ENCODE results near the gene MRAS. TPM values are rescaled to one million over a fixed set of nuclear protein-coding genes. Genes with fewer than 3 reads are reported as not detected.
A peak's percentile ranks its signal among the peaks of the same experiment; 100 is the strongest.
"Not testable (repeated sequence)": the region's sequence is repeated elsewhere in the genome, so short reads cannot be mapped to it uniquely, and the experiment has no call there.

The MRAS gene
- total RNA-seq, 1 donor from 2014 or later = 349 TPM

DNA sequence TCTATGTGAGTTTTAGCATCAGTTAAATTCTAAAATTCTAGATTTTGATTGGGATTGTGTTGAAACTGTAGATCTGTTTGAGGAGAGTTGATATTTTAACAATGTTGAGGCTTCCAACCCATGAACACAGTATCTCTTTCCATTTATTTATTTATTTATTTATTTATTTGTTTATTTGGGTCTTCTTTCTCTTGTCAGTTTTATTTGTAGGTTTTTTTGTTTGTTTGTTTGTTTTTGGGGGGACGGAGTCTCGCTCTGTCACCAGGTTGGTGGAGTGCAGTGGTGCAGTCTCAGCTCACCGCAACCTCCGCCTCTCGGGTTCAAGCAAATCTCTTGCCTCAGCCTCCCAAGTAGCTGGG, 25.3 kb downstream of the MRAS start:
- Histone ChIP-seq H3K4me3 (no peak overlapping the region), H3K27ac (replicated peaks) (peak overlapping the region; percentile 92), H3K36me3 (peaks cover 34% of the 10 kb centered on the region), H3K9me3 (replicated peaks) (no peaks in the 10 kb centered on the region), H3K27me3 (ENCODE audit: low read depth) (no peaks in the 10 kb centered on the region), H3K4me1 (peaks cover 97% of the 10 kb centered on the region)
- DNase-seq = no peak
- TF ChIP-seq, protein P1, sequence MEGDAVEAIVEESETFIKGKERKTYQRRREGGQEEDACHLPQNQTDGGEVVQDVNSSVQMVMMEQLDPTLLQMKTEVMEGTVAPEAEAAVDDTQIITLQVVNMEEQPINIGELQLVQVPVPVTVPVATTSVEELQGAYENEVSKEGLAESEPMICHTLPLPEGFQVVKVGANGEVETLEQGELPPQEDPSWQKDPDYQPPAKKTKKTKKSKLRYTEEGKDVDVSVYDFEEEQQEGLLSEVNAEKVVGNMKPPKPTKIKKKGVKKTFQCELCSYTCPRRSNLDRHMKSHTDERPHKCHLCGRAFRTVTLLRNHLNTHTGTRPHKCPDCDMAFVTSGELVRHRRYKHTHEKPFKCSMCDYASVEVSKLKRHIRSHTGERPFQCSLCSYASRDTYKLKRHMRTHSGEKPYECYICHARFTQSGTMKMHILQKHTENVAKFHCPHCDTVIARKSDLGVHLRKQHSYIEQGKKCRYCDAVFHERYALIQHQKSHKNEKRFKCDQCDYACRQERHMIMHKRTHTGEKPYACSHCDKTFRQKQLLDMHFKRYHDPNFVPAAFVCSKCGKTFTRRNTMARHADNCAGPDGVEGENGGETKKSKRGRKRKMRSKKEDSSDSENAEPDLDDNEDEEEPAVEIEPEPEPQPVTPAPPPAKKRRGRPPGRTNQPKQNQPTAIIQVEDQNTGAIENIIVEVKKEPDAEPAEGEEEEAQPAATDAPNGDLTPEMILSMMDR (IDR thresholded peaks at IDR 0.05; ENCODE audit: borderline replicate concordance) = no peak
- intact Hi-C loops (cut with micrococcal nuclease) = no loop called here

DNA sequence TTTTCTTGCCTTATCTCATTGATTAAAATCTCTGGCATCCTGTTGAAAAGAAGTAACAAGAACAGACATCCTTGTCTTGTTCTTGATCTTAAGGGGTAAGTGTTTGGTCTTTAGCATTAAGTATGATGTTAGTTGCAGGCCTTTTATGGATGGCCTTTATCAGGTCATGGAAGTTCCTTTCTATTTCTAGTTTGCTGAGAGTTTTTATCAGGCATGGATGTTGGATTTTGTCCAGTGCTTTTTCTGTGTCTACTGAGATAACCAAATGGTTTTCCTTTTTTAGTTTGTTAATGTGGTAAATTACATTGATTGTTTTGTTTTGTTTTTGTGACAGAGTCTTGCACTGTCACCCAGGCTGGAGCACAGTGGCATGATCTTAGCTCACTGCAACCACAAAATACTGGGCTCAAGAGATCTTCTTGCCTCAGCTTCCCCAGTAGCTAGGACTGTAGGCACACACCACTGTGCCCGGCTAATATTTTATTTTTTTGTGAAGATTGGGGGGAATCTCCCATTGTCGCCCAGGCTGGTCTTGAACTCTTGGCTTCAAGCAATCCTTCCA, 26.3 kb downstream of the MRAS start:
- intact Hi-C loops (cut with micrococcal nuclease) = no loop called here
- peaks cover 37% of the 10 kb centered on the region for H3K36me3 ChIP-seq
- H3K27me3 ChIP-seq (ENCODE audit: low read depth) = no peaks in the 10 kb centered on the region
- TF ChIP-seq, protein P1 (IDR thresholded peaks at IDR 0.05; ENCODE audit: borderline replicate concordance) = no peak
- peak overlapping the region; percentile 10 for H3K4me3 ChIP-seq
- H3K9me3 ChIP-seq (replicated peaks) = no peaks in the 10 kb centered on the region
- H3K4me1 ChIP-seq = peaks cover 97% of the 10 kb centered on the region
- H3K27ac ChIP-seq (replicated peaks) = peak overlapping the region; percentile 92
- DNase-seq = no peak

DNA sequence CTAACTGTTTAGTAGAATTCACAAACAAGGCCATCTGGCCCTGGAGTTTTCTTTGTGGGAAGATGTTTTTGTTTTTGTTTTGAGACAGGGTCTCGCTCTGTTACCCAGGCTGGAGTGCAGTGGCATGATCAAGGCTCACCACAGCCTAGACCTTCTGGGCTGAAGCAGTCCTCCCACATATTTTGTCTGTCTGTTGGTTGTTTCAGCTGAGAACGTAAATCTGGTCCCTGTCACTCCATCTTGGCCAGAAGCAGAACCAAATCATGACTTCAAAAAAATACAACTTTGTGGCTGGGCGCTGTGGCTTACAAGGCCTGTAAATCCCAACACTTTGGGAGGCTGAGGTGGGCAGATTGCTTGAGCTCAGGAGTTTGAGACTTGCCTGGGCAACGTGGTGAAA, 27.1 kb downstream of the MRAS start:
- Histone ChIP-seq H3K4me3 (peak overlapping the region; percentile 10), H3K36me3 (peaks cover 37% of the 10 kb centered on the region), H3K27ac (replicated peaks) (peak overlapping the region; percentile 92), H3K9me3 (replicated peaks) (no peaks in the 10 kb centered on the region), H3K4me1 (peaks cover 97% of the 10 kb centered on the region), H3K27me3 (ENCODE audit: low read depth) (no peaks in the 10 kb centered on the region)
- DNase-seq = no peak
- intact Hi-C loops (cut with micrococcal nuclease) = no loop called here
- TF ChIP-seq, protein P1 (IDR thresholded peaks at IDR 0.05; ENCODE audit: borderline replicate concordance) = no peak

DNA sequence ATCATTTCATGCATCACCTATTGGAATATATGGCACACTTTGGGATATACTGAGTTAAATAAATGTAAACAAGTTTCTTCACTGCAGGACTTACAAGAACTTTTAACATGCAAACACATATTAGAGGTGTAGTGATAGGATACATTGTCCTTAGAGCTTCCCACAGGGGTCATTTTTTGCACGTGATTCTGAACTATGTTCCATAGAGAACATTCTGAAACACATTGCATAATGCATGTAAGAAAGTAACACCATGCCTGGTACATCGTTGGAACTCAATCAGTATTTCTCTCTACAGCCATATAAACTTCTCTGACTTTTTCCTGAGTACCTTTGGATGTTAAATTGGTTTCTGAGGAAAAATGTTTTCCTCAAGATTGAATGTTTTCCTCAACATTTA, 28.3 kb downstream of the MRAS start:
- Histone ChIP-seq H3K9me3 (replicated peaks) (no peaks in the 10 kb centered on the region), H3K36me3 (peaks cover 37% of the 10 kb centered on the region), H3K27me3 (ENCODE audit: low read depth) (no peaks in the 10 kb centered on the region), H3K4me3 (no peak overlapping the region), H3K4me1 (peaks cover 97% of the 10 kb centered on the region), H3K27ac (replicated peaks) (peak overlapping the region; percentile 92)
- no peak for DNase-seq
- TF ChIP-seq, protein P1 (IDR thresholded peaks at IDR 0.05; ENCODE audit: borderline replicate concordance) = no peak
- intact Hi-C loops (cut with micrococcal nuclease) = no loop called here

DNA sequence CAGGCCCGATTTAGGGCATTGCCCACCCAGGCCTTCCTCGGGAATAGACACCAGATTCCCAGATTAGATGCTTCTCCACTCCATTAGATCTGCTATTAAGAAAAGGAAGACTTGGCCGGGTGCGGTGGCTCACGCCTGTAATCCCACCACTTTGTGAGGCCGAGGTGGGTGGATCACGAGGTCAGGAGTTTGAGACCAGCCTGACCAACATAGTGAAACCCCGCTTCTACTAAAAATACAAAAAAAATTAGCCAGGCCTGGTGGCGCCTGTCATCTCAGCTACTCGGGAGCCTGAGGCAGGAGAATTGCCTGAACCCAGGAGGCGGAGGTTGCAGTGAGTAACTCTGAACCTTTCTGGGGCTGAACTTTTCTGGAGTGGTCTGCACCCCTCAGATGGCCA, 28.8 kb downstream of the MRAS start:
- H3K27me3 ChIP-seq (ENCODE audit: low read depth); DNase-seq; intact Hi-C loops (cut with micrococcal nuclease); H3K4me3 ChIP-seq; H3K9me3 ChIP-seq (replicated peaks): not testable (repeated sequence)
- Histone ChIP-seq H3K27ac (replicated peaks) (peak overlapping the region; percentile 92), H3K36me3 (peaks cover 37% of the 10 kb centered on the region), H3K4me1 (peaks cover 99% of the 10 kb centered on the region)

DNA sequence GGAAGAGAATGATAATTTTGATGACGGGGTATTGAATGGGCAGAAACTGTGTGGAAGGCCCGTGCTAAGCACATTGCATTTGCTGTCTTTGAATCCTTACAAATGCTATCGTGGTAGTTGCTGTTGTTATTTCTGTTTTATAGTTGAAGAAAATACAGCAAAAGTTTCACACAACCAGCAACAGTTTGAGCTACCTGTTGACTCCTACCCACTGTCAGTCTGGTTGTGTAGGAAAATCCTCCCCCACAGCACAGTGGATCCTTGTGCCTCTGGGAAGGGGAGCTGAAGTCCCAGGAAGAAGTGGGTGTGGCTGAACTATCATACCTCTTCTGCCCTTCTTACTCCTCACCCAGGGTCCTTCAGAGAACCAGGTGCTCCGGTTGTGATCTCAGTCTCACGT, 29.4 kb downstream of the MRAS start:
- no peak overlapping the region for H3K4me3 ChIP-seq
- no peak for DNase-seq
- TF ChIP-seq, protein P1 (IDR thresholded peaks at IDR 0.05; ENCODE audit: borderline replicate concordance) = no peak
- H3K27me3 ChIP-seq (ENCODE audit: low read depth) = no peaks in the 10 kb centered on the region
- no peaks in the 10 kb centered on the region for H3K9me3 ChIP-seq (replicated peaks)
- peak overlapping the region; percentile 92 for H3K27ac ChIP-seq (replicated peaks)
- peaks cover 37% of the 10 kb centered on the region for H3K36me3 ChIP-seq
- peaks cover 99% of the 10 kb centered on the region for H3K4me1 ChIP-seq
- intact Hi-C loops (cut with micrococcal nuclease) = no loop called here
